Heart left ventricle (tissue), 16 donors: ENCODE results near the gene RFNG. TPM values are rescaled to one million over a fixed set of nuclear protein-coding genes. Genes with fewer than 3 reads are reported as not detected.

Experiments
- ATAC-seq, 4 donors: fragments of 200-7000 bp; cut with Tn5 transposase; one replicate each; pipeline ENCODE4 v1.9.1; 2020 to 2022; ENCODE audit warnings: moderate library complexity in 4 of 4, mild to moderate bottlenecking in 3 of 4, moderate number of reproducible peaks in 1 of 4
- DNase-seq, 5 donors: peaks; one replicate each; pipeline ENCODE4 v3.0.0-alpha.2; 2020
- H3K27ac ChIP-seq, 12 donors: fragments of 200-600 bp; sonication (generic) in 4 of 12; one replicate each; pipeline versions ENCODE4 v1.5.0 to v1.8.0; 2016 to 2022; ENCODE audit warnings: mild to moderate bottlenecking in 2 of 12
- H3K27me3 ChIP-seq, 9 donors: fragments of 200-600 bp; sonication (generic) in 2 of 9; one replicate each; pipeline versions ENCODE4 v1.5.1 to v1.8.0; 2016 to 2022; ENCODE audit warnings: mild to moderate bottlenecking in 3 of 9
- H3K36me3 ChIP-seq, 9 donors: fragments of 200-600 bp; sonication (generic) in 2 of 9; one replicate each; pipeline versions ENCODE4 v1.5.0 to v1.8.0; 2018 to 2022; ENCODE audit warnings: mild to moderate bottlenecking in 2 of 9
- H3K4me1 ChIP-seq, 12 donors: fragments of 200-600 bp; sonication (generic) in 4 of 12; one replicate each; pipeline versions ENCODE4 v1.5.0 to v1.8.0; 2016 to 2022; ENCODE audit warnings: mild to moderate bottlenecking in 3 of 12
- H3K4me3 ChIP-seq, 12 donors: fragments of 200-600 bp; sonication (generic) in 4 of 12; one replicate each; pipeline versions ENCODE4 v1.5.0 to v1.8.0; 2017 to 2022; ENCODE audit warnings: mild to moderate bottlenecking in 9 of 12, moderate library complexity in 4 of 12
- H3K9me3 ChIP-seq, 12 donors: fragments of 200-600 bp; sonication (generic) in 4 of 12; one replicate each; pipeline versions ENCODE4 v1.5.0 to v1.8.0; 2016 to 2022; ENCODE audit warnings: mild to moderate bottlenecking in 1 of 12
- POLR2A ChIP-seq, 2 donors: fragments of 450-650 bp; IDR thresholded peaks; one replicate each; pipeline ENCODE4 v1.6.1; 2017; ENCODE audit warnings: antibody characterized with exemption in 2 of 2, mild to moderate bottlenecking in 2 of 2, moderate library complexity in 2 of 2
- WGBS, 4 donors: extraction: QIAGEN DNeasy Blood & Tissue Kit in 2 of 4; methylation state at CpG; one replicate each; pipeline versions ENCODE4 v1.1.5 to v1.1.7; 2013 to 2018; 5-methylcytosine and 5-hydroxymethylcytosine counted together
- intact Hi-C, 10 donors: fragments of 100-400 bp; cut with DNase I; formaldehyde crosslinking; loops; one replicate each; pipeline versions ENCODE4 v1.11.1 to v1.14.2; 2022
- polyA plus RNA-seq, 2 donors: library from polyadenylated mRNA; stranded (reverse); fragments of 200-250 nt; gene quantifications; one replicate each; pipeline ENCODE4 v1.2.3, GENCODE V29; 2013
- total RNA-seq, 9 donors: library from RNA; depleted of rRNA in 2 of 9; stranded (reverse); fragments of >200 nt in 2 of 9; fragmentation: NEBNext Ultra II Directional in 3 of 9; extraction: Animal tissue kit (Norgen Biotek cat#: 25700) in 3 of 9; gene quantifications; one replicate each; pipeline versions ENCODE4 v1.1.0 to v1.2.4, GENCODE V29; 2016 to 2023
- TF ChIP-seq, protein P1 (sequence below), 12 donors: fragments of 200-600 bp; sonication (generic) in 4 of 12; IDR thresholded peaks; one replicate each; pipeline versions ENCODE4 v1.5.0 to v1.8.0; 2018 to 2022; ENCODE audit warnings: antibody characterized with exemption in 12 of 12, mild to moderate bottlenecking in 5 of 12
- donor health status: ischemic (EF 13 %, LVEDD 7.1; RV severe dilation, severe dysfunction).
- donor health status: healthy with polysubstance abuse.
- donor health status: DM: no; HTN: yes; CAD: no.
- donor health status: DM: no; HTN: no; CAD: no.
- donor health status: ischemic (EF 25% LVEDD 6.9; RV normal size, moderate dysfunction).
- donor health status: ischemic (EF 25% LVEDD 5.7; RV mildly dilated, moderate dysfunction).
- donor health status: healthy.
- donor health status: DM: yes; HTN: yes; CAD: no.
- donor health status: ischemic (EF 35%, LVEDD 5.7; RV mildly dilated, moderate dysfunction).
- donor health status: nonischemic (EF 11% LVEDD 7.7; RV severe dilation, severe dysfunction).
- donor health status: DM: yes; HTN: yes; CAD: no.
- donor health status: PGD.
- donor health status: ischemic (EF 29% LVEDD 5.4; RV normal size, mild dysfunction).
- donor health status: nonischemic (EF 23%, LVEDD 6.1; RV moderate dilation, normal function).

Gene RFNG
- total and polyA plus RNA-seq, 11 donors, result 16.4 to 30.6 (median 21.2) TPM

DNA sequence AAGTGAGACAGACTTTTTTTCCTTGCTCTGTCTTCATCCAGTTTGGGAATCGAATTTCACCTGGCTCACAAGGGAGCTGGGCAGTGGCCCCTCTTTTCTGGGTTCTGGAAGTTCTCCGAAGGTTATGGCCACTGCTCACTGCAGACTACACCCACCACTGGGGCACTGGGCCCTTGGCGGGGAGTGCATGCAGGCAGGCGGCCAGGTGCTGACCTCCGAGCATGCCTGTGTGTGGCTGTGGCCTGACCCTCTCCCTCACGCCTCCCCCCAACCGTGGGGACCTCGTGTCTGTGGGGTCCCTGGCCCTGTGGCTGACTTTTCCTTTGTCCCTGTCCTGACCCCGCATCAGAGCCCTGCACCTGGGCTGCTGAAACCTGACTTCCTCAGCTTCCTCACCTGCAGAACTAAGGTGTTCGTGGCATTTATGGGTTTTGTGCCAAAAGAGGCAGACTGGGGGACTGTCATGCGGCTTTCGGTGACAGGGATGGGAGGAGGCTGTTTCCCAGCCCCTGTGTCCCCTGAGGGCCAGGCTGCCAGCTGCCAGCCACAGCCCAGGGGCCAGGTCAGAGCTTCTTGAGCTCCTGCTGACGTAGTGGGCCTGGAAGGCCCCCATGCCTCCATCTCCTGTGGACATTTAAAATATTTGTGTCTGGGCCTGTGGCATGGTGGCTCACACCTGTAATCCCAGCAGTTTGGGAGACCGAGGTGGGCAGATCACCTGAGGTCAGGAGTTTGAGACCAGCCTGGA lies 52.7 kb downstream of the RFNG start:
- H3K27me3 ChIP-seq, result no peaks in the 10 kb centered on the region
- TF ChIP-seq POLR2A (IDR thresholded peaks at IDR 0.05), result no peak
- TF ChIP-seq, protein P1, sequence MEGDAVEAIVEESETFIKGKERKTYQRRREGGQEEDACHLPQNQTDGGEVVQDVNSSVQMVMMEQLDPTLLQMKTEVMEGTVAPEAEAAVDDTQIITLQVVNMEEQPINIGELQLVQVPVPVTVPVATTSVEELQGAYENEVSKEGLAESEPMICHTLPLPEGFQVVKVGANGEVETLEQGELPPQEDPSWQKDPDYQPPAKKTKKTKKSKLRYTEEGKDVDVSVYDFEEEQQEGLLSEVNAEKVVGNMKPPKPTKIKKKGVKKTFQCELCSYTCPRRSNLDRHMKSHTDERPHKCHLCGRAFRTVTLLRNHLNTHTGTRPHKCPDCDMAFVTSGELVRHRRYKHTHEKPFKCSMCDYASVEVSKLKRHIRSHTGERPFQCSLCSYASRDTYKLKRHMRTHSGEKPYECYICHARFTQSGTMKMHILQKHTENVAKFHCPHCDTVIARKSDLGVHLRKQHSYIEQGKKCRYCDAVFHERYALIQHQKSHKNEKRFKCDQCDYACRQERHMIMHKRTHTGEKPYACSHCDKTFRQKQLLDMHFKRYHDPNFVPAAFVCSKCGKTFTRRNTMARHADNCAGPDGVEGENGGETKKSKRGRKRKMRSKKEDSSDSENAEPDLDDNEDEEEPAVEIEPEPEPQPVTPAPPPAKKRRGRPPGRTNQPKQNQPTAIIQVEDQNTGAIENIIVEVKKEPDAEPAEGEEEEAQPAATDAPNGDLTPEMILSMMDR (IDR thresholded peaks at IDR 0.05), result no peak
- no peaks in the 10 kb centered on the region for H3K9me3 ChIP-seq
- DNase-seq (no peak), ATAC-seq (no peak)
- 87 to 89% (median 88%) methylated on average over 11 to 14 of the region's 14 CpGs for WGBS, 4 donors
- H3K4me3 ChIP-seq, result no peak overlapping the region
- peaks cover 0 to 15% (median 6%) of the 10 kb centered on the region in 9 donors for H3K36me3 ChIP-seq
- intact Hi-C loops, result no loop called here
- peaks cover 0 to 17% (median 7%) of the 10 kb centered on the region in 12 donors for H3K4me1 ChIP-seq
- H3K27ac ChIP-seq, result no peak overlapping the region

DNA sequence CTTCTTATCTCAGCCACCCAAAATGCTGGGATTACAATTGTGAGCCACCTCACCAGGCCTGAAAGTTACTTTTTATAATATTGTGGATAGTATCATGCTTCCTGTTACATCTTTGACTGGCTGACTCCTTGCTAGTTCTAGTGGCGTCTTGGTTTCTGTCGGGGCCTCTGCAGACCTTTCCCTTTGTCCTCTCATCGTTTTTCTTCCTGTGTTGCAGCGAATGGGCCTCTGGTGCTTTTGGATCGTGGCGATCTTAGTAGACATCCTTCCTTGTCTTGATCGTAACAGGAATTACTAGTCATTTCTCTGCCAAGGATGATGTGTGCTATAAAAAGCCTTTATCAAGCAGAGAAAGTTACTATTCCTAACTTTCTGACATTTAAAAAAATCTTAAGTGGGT lies 53.4 kb downstream of the RFNG start:
- intact Hi-C loops, result no loop called here
- Histone ChIP-seq H3K4me1 (peaks cover 0 to 10% (median 2%) of the 10 kb centered on the region in 12 donors), H3K4me3 (no peak overlapping the region), H3K36me3 (peaks cover 0 to 15% (median 6%) of the 10 kb centered on the region in 9 donors), H3K27me3 (no peaks in the 10 kb centered on the region), H3K27ac (no peak overlapping the region), H3K9me3 (no peaks in the 10 kb centered on the region)
- ATAC-seq, result no peak
- no peak for TF ChIP-seq POLR2A (IDR thresholded peaks at IDR 0.05)
- TF ChIP-seq, protein P1 (IDR thresholded peaks at IDR 0.05), result no peak
- DNase-seq, result no peak
- 67 to 80% (median 71%) methylated on average over 7 of the region's 7 CpGs for WGBS, 4 donors

Other genes with a start within 250 kb of the RFNG start
- gene GCGR, start 247.7 kb downstream of the RFNG start, total RNA-seq, result not detected
- gene GCGR, start 247.7 kb downstream of the RFNG start, polyA plus RNA-seq, result not detected
- 100 to 1,000 TPM in 5 of 9 donors, 10 to 100 TPM in 4; 74.8 to 134 (median 102) TPM for gene MCRIP1, start 218.5 kb downstream of the RFNG start, total RNA-seq
- gene MCRIP1, start 218.5 kb downstream of the RFNG start, polyA plus RNA-seq, result 100 to 1,000 TPM; 159 to 266 TPM
- not detected for gene PPP1R27, start 216.8 kb downstream of the RFNG start, total RNA-seq
- not detected for gene PPP1R27, start 216.8 kb downstream of the RFNG start, polyA plus RNA-seq
- 100 to 1,000 TPM; 280 to 763 (median 374) TPM for gene P4HB, start 191.3 kb downstream of the RFNG start, total RNA-seq
- gene P4HB, start 191.3 kb downstream of the RFNG start, polyA plus RNA-seq, result 100 to 1,000 TPM; 246 to 584 TPM
- 100 to 1,000 TPM in 6 of 9 donors, 10 to 100 TPM in 3; 81.4 to 268 (median 152) TPM for gene ARHGDIA, start 180.5 kb downstream of the RFNG start, total RNA-seq
- 100 to 1,000 TPM in 1 of 2 donors, 10 to 100 TPM in 1; 81.7 to 296 TPM for gene ARHGDIA, start 180.5 kb downstream of the RFNG start, polyA plus RNA-seq
- gene ALYREF, start 160.2 kb downstream of the RFNG start, total RNA-seq, result 10 to 100 TPM; 25.1 to 39.9 (median 32.4) TPM
- gene ALYREF, start 160.2 kb downstream of the RFNG start, polyA plus RNA-seq, result 10 to 100 TPM in 1 of 2 donors, 1 to 10 TPM in 1; 9.8 to 50.5 TPM
- gene ANAPC11, start 160.1 kb downstream of the RFNG start, total RNA-seq, result 100 to 1,000 TPM; 118 to 255 (median 143) TPM
- 100 to 1,000 TPM; 283 to 329 TPM for gene ANAPC11, start 160.1 kb downstream of the RFNG start, polyA plus RNA-seq
- gene NPB, start 149.6 kb downstream of the RFNG start, total RNA-seq, result 1 to 10 TPM in 1 of 9 donors, under 1 TPM in 7, not detected in 1; 0.13 to 1.2 (median 0.50) TPM
- gene NPB, start 149.6 kb downstream of the RFNG start, polyA plus RNA-seq, result under 1 TPM; 0.29 to 0.61 TPM
- 10 to 100 TPM; 28.8 to 85.5 (median 46.2) TPM for gene PCYT2, start 140.4 kb downstream of the RFNG start, total RNA-seq
- 10 to 100 TPM; 60.4 to 64.0 TPM for gene PCYT2, start 140.4 kb downstream of the RFNG start, polyA plus RNA-seq
- gene SIRT7, start 133.6 kb downstream of the RFNG start, total RNA-seq, result 10 to 100 TPM in 2 of 9 donors, 1 to 10 TPM in 7; 3.6 to 13.2 (median 6.6) TPM
- gene SIRT7, start 133.6 kb downstream of the RFNG start, polyA plus RNA-seq, result 10 to 100 TPM in 1 of 2 donors, 1 to 10 TPM in 1; 7.1 to 12.0 TPM
- 10 to 100 TPM; 14.3 to 30.5 (median 18.0) TPM for gene MAFG, start 124.1 kb downstream of the RFNG start, total RNA-seq
- gene MAFG, start 124.1 kb downstream of the RFNG start, polyA plus RNA-seq, result 10 to 100 TPM; 10.2 to 23.6 TPM
- gene PYCR1, start 114.5 kb downstream of the RFNG start, total RNA-seq, result 10 to 100 TPM in 2 of 9 donors, 1 to 10 TPM in 7; 1.8 to 12.2 (median 5.4) TPM
- 10 to 100 TPM in 1 of 2 donors, 1 to 10 TPM in 1; 3.4 to 30.7 TPM for gene PYCR1, start 114.5 kb downstream of the RFNG start, polyA plus RNA-seq
- 10 to 100 TPM in 1 of 9 donors, 1 to 10 TPM in 7, under 1 TPM in 1; 0.31 to 11.2 (median 3.9) TPM for gene MYADML2, start 104.6 kb downstream of the RFNG start, total RNA-seq
- 1 to 10 TPM in 1 of 2 donors, under 1 TPM in 1; 0.19 to 7.4 TPM for gene MYADML2, start 104.6 kb downstream of the RFNG start, polyA plus RNA-seq
- gene NOTUM, start 90.6 kb downstream of the RFNG start, total RNA-seq, result 1 to 10 TPM in 2 of 9 donors, under 1 TPM in 4, not detected in 3; 0.25 to 1.6 (median 0.54) TPM
- gene NOTUM, start 90.6 kb downstream of the RFNG start, polyA plus RNA-seq, result under 1 TPM; 0.53 to 0.80 TPM
- 10 to 100 TPM; 15.1 to 27.8 (median 22.5) TPM for gene ASPSCR1, start 74.2 kb downstream of the RFNG start, total RNA-seq
- gene ASPSCR1, start 74.2 kb downstream of the RFNG start, polyA plus RNA-seq, result 10 to 100 TPM; 39.2 to 43.6 TPM
- gene CENPX, start 28.9 kb downstream of the RFNG start, total RNA-seq, result 10 to 100 TPM; 16.8 to 62.0 (median 23.8) TPM
- 100 to 1,000 TPM in 1 of 2 donors, 10 to 100 TPM in 1; 37.3 to 126 TPM for gene CENPX, start 28.9 kb downstream of the RFNG start, polyA plus RNA-seq
- 1 to 10 TPM; 2.9 to 7.5 (median 5.6) TPM for gene LRRC45, start 28.5 kb downstream of the RFNG start, total RNA-seq
- 1 to 10 TPM; 5.1 to 8.6 TPM for gene LRRC45, start 28.5 kb downstream of the RFNG start, polyA plus RNA-seq
- gene RAC3, start 20.1 kb downstream of the RFNG start, total RNA-seq, result 1 to 10 TPM in 7 of 9 donors, under 1 TPM in 2; 0.76 to 2.6 (median 1.5) TPM
- 1 to 10 TPM; 1.2 to 2.0 TPM for gene RAC3, start 20.1 kb downstream of the RFNG start, polyA plus RNA-seq
- 100 to 1,000 TPM; 139 to 312 (median 185) TPM for gene DCXR, start 14.1 kb downstream of the RFNG start, total RNA-seq
- 100 to 1,000 TPM; 243 to 246 TPM for gene DCXR, start 14.1 kb downstream of the RFNG start, polyA plus RNA-seq
- gene GPS1, start 87 bp upstream of the RFNG start, total RNA-seq, result 100 to 1,000 TPM in 2 of 9 donors, 10 to 100 TPM in 7; 76.7 to 151 (median 81.8) TPM
- gene GPS1, start 87 bp upstream of the RFNG start, polyA plus RNA-seq, result 10 to 100 TPM; 95.0 to 97.7 TPM
- gene DUS1L, start 14.0 kb upstream of the RFNG start, total RNA-seq, result 10 to 100 TPM; 41.5 to 84.7 (median 59.4) TPM
- gene DUS1L, start 14.0 kb upstream of the RFNG start, polyA plus RNA-seq, result 100 to 1,000 TPM in 1 of 2 donors, 10 to 100 TPM in 1; 79.7 to 113 TPM
- gene FASN, start 46.4 kb upstream of the RFNG start, total RNA-seq, result 100 to 1,000 TPM in 1 of 9 donors, 10 to 100 TPM in 7, 1 to 10 TPM in 1; 6.9 to 103 (median 18.9) TPM
- 10 to 100 TPM; 17.5 to 47.5 TPM for gene FASN, start 46.4 kb upstream of the RFNG start, polyA plus RNA-seq
- gene CCDC57, start 161.0 kb upstream of the RFNG start, total RNA-seq, result 10 to 100 TPM in 5 of 9 donors, 1 to 10 TPM in 4; 4.3 to 17.6 (median 10.7) TPM
- 1 to 10 TPM; 8.7 to 9.5 TPM for gene CCDC57, start 161.0 kb upstream of the RFNG start, polyA plus RNA-seq
- gene SLC16A3, start 177.2 kb upstream of the RFNG start, total RNA-seq, result 10 to 100 TPM in 5 of 9 donors, 1 to 10 TPM in 4; 6.5 to 56.0 (median 12.9) TPM
- 10 to 100 TPM in 1 of 2 donors, 1 to 10 TPM in 1; 8.3 to 33.9 TPM for gene SLC16A3, start 177.2 kb upstream of the RFNG start, polyA plus RNA-seq
- gene CSNK1D, start 221.9 kb upstream of the RFNG start, total RNA-seq, result 10 to 100 TPM; 38.4 to 83.9 (median 66.1) TPM
- gene CSNK1D, start 221.9 kb upstream of the RFNG start, polyA plus RNA-seq, result 10 to 100 TPM; 47.5 to 88.1 TPM